Measurements from ENCODE around the gene ARHGAP19.

GRCh38 chr10:97182288-97182990 lies 110.0 kb downstream of the ARHGAP19 start:
- no peak for TF ChIP-seq POLR2A (IDR thresholded peaks at IDR 0.05)
- TF ChIP-seq CTCF (IDR thresholded peaks at IDR 0.05) = no peak

Data from thyroid gland (tissue), 4 donors.